HG02870 (cell line): ENCODE results near the gene FOXP4.

Experiments
- ATAC-seq: cut with Tn5 transposase; IDR thresholded peaks from one replicate; pipeline ENCODE4 v1.9.1; 2021; ENCODE audit warnings: mild to moderate bottlenecking, moderate library complexity; ENCODE audit not compliant: unreplicated experiment

FOXP4 gene

DNA sequence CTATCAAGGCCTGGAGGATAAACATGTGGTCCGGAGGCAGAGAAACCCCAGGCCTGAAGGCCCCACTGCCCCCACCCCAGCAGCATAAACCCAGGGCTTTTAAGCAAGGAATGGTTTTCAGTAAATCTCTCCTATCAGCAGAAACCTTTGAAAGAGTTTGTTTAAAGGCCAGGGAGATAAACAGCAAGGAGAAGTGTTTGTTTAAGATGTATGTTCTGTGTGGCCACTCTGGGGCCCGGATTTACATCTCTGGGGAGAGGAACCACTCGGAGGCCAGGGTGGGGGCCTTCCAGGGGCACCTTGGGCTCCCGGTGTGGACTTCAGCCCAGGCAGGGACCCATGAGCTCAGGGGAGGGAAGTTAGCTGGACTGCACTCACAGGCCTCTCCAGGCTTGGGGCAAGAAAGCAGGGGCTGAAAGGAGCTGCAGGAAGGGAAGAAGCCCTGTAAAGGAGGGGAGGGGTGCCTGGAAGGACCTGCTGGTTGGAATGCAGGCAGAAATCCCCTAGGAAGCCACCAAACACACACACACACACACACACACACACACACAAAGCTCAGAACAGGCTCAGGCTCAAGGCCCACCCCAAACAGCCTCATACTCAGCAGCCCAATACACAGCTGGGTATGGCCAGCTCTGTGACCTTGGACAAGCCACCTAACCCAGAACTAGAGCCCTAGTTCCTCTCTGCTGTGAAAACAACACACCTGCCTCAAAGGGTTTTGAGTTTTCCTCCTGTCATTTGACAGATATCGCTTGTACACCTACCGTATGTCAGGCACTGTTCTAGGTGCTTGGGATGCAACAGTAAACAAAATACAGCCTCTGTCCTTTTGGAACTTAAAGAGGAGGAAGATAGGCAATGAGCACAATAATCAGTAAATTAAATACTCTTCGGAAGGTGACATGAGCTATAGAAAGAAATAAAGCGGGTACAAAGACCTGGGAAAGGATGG lies 26.2 kb upstream of the FOXP4 start:
- ATAC-seq: no peak

- no peak for ATAC-seq
Observed at GRCh38 chr6:41522780-41523548, 23.2 kb upstream of the FOXP4 start.

DNA sequence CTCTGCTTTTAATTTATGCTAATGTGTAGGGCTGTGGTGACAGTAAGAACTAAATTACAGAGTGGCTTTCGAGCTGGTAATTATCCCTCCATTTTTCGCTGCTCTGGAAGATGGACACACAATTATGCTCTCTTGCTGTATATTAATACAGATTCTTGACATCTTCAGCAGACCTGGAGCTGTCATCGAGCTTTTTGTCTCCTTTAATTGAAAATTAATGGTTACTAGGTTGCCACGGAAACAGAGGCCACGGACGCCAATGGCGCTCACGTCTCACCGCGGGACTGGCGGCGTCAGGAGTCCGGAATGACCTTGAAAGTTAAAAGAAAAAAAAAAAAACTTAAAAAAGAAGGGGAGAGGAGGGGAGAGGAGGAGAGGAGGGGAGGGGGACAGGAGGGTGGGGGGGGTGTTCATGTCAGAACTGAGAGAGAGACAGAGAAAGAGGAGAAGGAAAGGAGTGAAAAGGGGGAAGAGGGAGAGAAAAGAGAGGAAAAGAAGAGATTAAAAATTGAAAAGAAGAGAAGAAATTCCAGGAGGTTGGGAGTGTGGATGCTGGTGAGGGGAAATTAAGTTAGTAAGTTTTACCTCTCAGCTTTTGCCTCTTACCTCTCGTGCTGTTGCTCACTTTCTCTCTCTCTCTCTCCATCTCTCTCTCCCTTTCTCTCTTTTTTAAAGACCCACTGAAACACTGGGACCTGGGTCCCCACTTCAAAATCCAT lies 22.1 kb upstream of the FOXP4 start:
- no peak for ATAC-seq

GRCh38 chr6:41524634-41525011 lies 21.6 kb upstream of the FOXP4 start:
- ATAC-seq: no peak

DNA sequence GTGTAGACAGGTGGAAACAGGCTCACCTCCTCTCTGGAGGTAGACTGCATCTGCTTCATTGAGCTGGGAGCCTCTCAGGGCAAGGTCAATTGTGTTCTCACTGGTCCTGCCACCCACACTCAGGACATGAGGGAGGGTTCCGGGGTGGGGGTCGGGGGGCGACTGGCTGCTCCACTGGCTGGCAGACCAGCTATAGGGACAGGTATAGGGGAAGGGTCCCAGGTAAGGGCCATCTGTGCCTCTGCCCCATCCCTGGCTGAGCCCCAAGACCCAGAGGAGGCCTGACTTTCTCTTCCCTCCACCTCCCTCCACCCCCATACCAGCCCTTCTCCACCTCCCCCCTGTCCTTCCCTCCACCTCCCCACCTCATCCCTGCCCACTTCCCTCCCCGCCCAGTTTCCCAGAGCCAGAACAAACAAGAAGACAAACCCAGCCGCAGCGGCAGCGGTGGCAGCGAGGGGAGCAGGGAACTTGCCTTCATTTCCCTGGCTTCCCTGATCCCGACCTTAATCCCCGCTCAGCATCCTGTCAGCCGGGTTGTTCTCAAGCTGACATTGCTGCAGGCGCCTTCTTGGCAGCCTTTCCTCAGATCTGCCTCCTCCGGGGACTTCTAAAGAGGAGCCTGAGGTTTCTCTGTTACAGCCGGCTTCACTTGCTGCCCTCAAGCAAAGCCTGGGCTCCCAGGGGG lies 18.3 kb upstream of the FOXP4 start:
- no peak for ATAC-seq

- no peak for ATAC-seq
Observed at GRCh38 chr6:41528409-41528963, 17.7 kb upstream of the FOXP4 start.

- no peak for ATAC-seq
Observed at GRCh38 chr6:41529049-41529448, 17.1 kb upstream of the FOXP4 start.

- ATAC-seq: no peak
Observed at GRCh38 chr6:41529970-41530369, 16.2 kb upstream of the FOXP4 start.

DNA sequence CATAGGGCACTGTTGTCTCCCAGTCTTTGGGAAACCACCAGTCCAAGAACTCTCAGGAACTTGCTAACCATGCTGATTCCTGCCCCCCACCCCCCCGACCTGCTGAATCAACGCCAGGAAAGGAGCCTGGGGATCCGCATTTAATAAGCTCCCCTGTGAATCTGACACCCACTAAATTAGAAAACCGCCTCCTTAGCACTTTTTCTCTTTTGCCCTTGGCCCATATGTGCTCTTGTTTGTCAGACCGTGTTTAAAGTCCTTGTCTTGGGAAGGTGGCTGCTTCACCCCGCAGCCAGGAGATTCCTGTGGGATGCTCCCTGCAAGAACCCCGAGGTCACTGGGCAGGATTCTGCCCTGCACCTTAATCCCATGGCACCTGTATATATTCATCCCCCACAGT lies 15.7 kb upstream of the FOXP4 start:
- no peak for ATAC-seq

GRCh38 chr6:41531016-41531415 lies 15.2 kb upstream of the FOXP4 start:
- no peak for ATAC-seq

DNA sequence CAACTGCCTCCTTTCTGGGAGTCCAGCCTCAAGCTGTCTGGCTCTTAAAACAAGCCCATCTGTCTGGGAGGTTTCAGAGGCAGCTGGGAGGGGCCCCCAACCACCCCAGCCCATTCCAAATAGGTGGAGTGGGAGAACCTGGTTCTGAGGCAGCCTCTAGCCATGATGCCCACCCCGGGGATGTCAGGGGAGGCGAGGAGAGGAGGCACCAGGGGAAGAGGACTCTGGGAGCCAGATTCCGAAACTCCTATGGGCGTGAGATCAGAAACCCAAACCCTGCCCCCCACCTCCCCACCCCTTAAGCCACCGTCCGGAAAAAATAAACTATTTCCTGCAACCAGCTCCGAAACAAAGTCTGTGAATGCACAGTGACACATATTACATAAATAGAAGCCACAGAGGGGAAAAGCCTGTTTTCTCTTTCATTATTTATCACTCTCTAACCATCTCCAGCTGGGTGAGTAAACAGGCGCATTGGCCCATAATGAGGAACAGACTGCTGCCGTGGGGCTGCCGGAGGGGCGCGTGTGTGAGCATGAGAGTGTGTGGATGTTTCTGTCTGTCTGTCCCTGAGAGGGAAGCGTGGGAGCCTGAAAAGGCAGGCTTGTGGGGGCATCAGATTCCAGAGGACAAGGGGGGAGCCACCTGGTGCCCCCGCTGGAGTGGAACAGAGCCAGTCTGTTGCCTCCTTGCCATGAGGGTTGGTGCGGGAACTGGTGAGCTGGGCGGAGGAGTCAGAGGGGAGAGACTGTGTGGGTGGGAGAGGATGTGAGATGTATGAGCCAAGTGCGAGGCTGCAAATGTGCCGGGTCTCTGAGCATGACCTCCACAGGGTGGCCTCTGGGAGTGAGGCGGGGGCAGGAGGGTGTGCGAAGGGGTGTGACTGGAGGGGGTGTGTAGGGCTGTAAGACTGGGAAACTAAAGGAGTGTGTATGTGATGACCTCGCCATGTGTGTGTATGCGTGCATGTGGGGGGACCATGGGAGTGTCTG lies 14.3 kb upstream of the FOXP4 start:
- peak; percentile 84 for ATAC-seq

DNA sequence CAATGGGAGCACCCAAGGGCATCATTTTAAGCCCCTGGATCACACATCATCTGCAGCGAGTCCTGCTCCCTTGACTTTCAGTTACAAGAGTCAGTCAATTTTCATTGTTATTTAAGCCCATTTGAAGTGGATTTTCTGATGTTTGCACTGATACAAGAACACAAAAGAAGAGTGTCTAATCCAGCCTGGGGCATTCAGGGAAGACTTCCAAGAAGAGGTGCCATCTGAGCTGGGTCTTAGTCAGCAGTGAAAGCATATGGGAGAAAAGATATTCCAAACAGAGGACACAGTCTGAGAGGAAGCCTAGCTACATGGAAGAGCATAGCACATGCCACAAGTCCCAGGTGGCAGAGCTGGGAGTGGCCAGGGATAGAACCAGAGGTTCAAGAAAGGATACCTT lies 10.4 kb upstream of the FOXP4 start:
- ATAC-seq: no peak

DNA sequence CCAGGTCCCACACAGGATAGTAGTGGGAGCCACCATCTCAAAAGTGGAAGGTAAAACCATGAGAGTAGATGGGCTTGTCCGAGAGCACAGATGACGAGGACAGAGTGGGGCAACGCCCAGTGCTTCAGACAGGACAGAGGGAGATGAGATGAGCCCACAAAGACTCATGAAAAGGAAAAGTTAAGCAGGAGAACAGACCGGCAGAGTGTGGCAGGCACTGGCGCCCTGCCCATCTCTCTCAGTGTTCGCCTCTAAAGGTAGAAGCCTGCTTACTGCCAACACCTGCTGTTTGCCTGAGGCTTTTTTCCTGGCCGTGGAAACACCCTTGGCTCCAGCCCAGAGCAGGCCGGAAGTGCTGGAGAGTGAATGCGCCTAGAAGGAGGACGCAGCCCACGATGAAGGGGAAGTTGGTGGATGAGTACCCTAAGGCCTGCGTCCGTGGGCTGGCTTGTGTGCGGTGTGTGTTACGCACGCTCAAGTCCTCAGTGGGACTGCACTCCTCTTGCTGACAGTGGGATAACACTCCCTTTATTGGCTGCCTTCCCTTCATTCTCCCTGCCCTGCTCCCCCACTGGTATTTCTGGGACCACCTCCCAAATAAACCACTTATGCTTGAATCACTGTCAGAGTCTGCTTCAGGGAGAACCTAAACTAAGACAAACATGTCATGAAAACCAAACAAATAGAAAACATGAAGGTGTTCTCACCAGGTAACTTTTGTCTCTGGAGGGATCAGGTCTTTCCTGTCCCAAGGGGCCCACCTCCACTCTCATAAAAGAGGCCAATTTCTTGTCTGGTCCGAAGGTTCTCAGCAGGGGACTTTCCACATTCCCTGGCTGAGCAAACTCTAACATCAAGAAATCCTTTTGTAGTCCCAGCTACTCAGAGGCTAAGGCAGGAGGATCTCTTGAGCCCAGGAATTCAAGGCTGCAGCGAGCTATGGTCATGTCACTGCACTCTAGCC lies 9.1 kb upstream of the FOXP4 start:
- ATAC-seq: no peak

- ATAC-seq: no peak
Observed at GRCh38 chr6:41538556-41539182, 7.5 kb upstream of the FOXP4 start.

GRCh38 chr6:41539204-41539603 lies 7.0 kb upstream of the FOXP4 start:
- no peak for ATAC-seq

GRCh38 chr6:41541364-41541763 lies 4.8 kb upstream of the FOXP4 start:
- no peak for ATAC-seq

DNA sequence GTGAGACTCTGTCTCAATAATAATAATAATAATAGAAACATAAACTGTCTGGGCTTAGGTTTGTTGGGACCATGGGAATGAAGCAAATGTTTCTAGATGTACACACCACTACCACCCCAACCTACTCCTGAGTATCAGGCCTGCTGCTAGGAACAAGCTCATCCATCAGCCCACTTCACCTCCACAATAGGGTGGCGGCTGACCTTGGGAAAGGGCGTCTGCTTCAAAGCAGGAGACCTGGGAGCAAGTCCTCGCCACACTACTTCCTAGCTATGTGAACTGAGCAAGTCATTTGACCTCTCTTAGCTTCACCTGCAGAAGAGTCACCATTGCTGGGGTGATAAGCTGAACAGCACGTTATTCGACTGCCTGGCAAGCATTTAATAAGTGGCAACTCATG lies 3.1 kb upstream of the FOXP4 start:
- no peak for ATAC-seq

DNA sequence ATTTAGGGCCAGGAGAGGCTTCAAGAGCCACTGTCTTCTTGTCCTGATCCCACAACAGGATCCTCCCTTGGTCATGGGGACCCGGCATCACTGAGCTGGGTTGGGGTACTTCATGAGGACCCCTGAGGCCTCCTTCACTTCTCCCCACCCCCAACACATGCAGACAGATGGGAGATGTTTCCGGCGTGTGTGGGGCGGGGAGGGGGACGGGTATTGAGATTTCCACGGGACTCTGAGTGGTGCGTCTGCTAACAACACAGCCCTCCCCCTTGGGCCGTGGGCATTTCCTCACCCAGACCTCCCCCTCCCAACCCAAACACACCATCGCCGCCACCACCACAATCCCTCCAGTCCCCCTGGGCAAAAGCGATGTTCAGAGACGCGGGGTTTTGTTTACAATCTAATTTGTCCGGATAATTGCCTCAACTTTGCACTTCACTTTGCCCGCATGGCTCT lies 906 bp upstream of the FOXP4 start:
- no peak for ATAC-seq
